Uterus (tissue), 4 donors: Measurements from ENCODE around the gene TMEM41B. TPM values are rescaled to one million over a fixed set of nuclear protein-coding genes. Genes with fewer than 3 reads are reported as not detected.

Experiments used
- DNase-seq, 2 donors: peaks; one replicate each; pipeline ENCODE4 v3.0.0-alpha.2; 2019 to 2020
- H3K27ac ChIP-seq, 2 donors: fragments of 200-600 bp; sonication (generic); 1 replicate in 1 of 2; 2 replicates in 1 of 2; pipeline ENCODE4 v1.5.1; 2016 to 2018
- H3K27me3 ChIP-seq, 2 donors: fragments of 200-600 bp; sonication (generic); one replicate each; pipeline ENCODE4 v1.5.1; 2018 to 2019; ENCODE audit warnings: control low read depth in 1 of 2
- H3K36me3 ChIP-seq, 2 donors: fragments of 200-600 bp; sonication (generic); one replicate each; pipeline ENCODE4 v1.5.1; 2019; ENCODE audit warnings: control low read depth in 1 of 2
- H3K4me1 ChIP-seq, 2 donors: fragments of 200-600 bp; sonication (generic); one replicate each; pipeline ENCODE4 v1.5.1; 2018 to 2019; ENCODE audit warnings: control low read depth in 1 of 2
- H3K4me3 ChIP-seq, 2 donors: fragments of 200-600 bp; sonication (generic); 1 replicate in 1 of 2; 2 replicates in 1 of 2; pipeline ENCODE4 v1.5.1; 2018 to 2019; ENCODE audit warnings: mild to moderate bottlenecking in 1 of 2
- H3K9me3 ChIP-seq, 2 donors: fragments of 200-600 bp; sonication (generic); one replicate each; pipeline ENCODE4 v1.5.1; 2019; ENCODE audit warnings: control low read depth in 1 of 2
- POLR2A ChIP-seq, 2 donors: fragments of 450-650 bp; IDR thresholded peaks; one replicate each; pipeline ENCODE4 v1.6.1; 2016; ENCODE audit warnings: antibody characterized with exemption in 2 of 2, mild to moderate bottlenecking in 1 of 2, moderate library complexity in 1 of 2
- intact Hi-C: fragments of 100-400 bp; cut with DNase I; formaldehyde crosslinking; loops from one replicate; pipeline ENCODE4 v1.15.1; 2023; ENCODE audit warnings: low total_unique reads
- total RNA-seq, 4 donors: library from RNA; depleted of rRNA in 3 of 4; stranded (reverse); fragments of >200 nt in 3 of 4; gene quantifications; one replicate each; pipeline versions ENCODE4 v1.1.0 to v1.2.4, GENCODE V29; 2014 to 2023
- TF ChIP-seq, protein P1 (sequence below), 4 experiments: fragments of 200-600 bp in 2 of 4; fragments of 450-650 bp in 2 of 4; sonication (generic) in 2 of 4; IDR thresholded peaks; one replicate each; pipeline ENCODE4 v1.5.1; 2016 to 2019; ENCODE audit warnings: antibody characterized with exemption in 4 of 4, mild to moderate bottlenecking in 2 of 4, moderate library complexity in 1 of 4
- donor health status: DM: yes; HTN: yes; CAD: no.

The TMEM41B gene
- total RNA-seq, 4 donors from 2014 or later, result 16.5 to 54.8 (median 24.4) TPM

DNA sequence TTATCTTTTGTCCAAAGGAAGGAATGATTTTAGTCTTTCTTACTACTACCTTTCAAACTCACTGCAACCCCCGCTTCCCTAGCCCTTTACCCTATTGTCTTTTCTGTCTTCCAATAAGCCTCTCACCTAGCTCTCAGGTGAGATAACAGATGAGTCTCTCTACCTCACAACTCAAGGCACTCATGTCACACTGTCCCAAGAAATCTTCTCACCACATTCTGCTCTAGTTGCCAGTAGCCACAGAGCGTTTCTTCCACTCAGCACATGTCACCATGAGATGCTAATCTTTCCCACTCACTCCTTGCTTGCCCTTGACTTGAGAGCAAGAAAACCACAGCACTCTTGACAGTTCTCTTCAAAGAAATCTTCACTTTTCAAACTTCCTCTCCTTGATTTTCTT is 32.7 kb upstream of the TMEM41B start:
- no peaks in the 10 kb centered on the region for H3K9me3 ChIP-seq
- no peak overlapping the region for H3K27ac ChIP-seq
- H3K4me1 ChIP-seq, result no peaks in the 10 kb centered on the region
- intact Hi-C loops, result no loop called here
- no peaks in the 10 kb centered on the region for H3K27me3 ChIP-seq
- H3K4me3 ChIP-seq, result no peak overlapping the region
- no peaks in the 10 kb centered on the region for H3K36me3 ChIP-seq
- TF ChIP-seq, protein P1, sequence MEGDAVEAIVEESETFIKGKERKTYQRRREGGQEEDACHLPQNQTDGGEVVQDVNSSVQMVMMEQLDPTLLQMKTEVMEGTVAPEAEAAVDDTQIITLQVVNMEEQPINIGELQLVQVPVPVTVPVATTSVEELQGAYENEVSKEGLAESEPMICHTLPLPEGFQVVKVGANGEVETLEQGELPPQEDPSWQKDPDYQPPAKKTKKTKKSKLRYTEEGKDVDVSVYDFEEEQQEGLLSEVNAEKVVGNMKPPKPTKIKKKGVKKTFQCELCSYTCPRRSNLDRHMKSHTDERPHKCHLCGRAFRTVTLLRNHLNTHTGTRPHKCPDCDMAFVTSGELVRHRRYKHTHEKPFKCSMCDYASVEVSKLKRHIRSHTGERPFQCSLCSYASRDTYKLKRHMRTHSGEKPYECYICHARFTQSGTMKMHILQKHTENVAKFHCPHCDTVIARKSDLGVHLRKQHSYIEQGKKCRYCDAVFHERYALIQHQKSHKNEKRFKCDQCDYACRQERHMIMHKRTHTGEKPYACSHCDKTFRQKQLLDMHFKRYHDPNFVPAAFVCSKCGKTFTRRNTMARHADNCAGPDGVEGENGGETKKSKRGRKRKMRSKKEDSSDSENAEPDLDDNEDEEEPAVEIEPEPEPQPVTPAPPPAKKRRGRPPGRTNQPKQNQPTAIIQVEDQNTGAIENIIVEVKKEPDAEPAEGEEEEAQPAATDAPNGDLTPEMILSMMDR (IDR thresholded peaks at IDR 0.05), result no peak
- TF ChIP-seq POLR2A (IDR thresholded peaks at IDR 0.05), result no peak
- no peak for DNase-seq

DNA sequence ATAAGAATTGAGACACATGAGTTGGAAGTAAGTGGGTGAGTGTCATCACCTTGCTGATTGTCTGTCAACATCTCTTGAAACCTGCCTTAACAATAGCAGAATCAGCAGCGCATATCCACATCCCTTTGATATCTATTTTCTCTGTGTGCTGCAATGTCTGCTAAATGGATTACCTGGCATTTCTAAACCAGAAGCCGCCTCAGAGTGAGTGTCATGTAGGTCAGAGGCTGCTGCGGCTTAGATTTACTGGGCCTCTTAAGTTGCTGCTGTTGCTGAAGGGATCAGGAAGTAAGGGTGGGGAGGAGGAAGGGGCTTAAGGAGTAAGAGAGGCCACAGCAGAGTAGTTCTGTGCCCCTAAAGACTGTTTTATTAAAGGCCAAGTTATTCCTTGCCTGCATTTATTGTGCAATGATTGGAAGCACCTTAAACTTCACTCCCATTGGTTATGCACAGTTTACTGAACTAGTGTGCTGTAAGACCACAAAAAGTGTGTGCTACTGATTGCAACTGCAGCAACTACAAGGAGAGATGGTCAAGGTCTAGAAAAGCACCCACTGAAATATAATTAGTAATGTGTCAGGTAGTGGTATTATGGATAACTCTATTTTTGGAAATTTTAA is 29.8 kb upstream of the TMEM41B start:
- DNase-seq, result no peak
- Histone ChIP-seq H3K27ac (no peak overlapping the region), H3K36me3 (no peaks in the 10 kb centered on the region), H3K27me3 (no peaks in the 10 kb centered on the region), H3K4me1 (no peaks in the 10 kb centered on the region), H3K4me3 (no peak overlapping the region), H3K9me3 (no peaks in the 10 kb centered on the region)
- TF ChIP-seq POLR2A (IDR thresholded peaks at IDR 0.05), result no peak
- TF ChIP-seq, protein P1 (IDR thresholded peaks at IDR 0.05), result no peak
- intact Hi-C loops, result no loop called here

DNA sequence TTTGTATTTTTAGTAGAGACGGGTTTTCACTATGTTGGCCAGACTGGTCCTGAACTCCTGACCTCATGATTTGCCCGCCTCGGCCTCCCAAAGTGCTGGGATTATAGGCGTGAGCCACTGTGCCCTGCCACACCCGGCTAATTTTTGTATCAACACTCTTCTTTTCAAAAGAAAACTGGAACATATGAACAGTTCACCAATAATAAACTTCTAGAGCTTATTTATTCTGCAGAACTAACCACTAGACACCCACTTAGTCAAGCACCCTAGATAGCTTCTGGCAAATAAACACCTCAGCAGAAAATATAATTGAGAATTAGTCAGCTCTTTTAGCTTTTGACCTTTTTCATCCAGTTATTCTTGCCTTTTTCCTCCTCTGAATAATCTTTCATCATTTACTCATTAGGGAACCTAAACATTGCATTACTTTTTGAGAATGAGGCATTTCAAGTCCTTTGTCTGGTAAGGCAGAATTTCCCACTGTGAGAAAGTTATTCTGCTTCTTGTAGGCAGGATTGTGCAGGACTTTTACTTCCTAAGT is 27.3 kb upstream of the TMEM41B start:
- Histone ChIP-seq H3K27me3 (no peaks in the 10 kb centered on the region), H3K27ac (no peak overlapping the region), H3K4me3 (no peak overlapping the region), H3K36me3 (no peaks in the 10 kb centered on the region), H3K9me3 (no peaks in the 10 kb centered on the region), H3K4me1 (no peaks in the 10 kb centered on the region)
- TF ChIP-seq, protein P1 (IDR thresholded peaks at IDR 0.05), result no peak
- no peak for TF ChIP-seq POLR2A (IDR thresholded peaks at IDR 0.05)
- intact Hi-C loops, result no loop called here
- DNase-seq, result no peak

DNA sequence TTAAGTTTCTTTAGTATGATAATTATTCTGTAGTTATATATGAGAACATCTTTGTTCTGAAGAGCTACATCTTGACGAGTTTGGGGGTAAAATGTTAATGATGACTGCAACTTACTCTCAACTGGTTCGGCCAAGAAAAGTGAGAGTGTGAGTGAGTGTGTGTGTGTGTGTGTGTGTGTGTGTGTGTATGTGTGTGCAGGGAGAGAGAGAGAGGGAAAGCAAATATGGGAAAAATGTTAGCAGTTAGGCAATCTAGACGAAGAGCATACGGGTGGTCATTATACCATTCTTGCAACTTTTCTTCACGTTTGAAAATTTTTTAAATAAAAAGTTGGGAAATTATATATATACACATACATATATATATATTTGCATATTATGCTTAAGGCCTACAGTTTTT is 18.3 kb upstream of the TMEM41B start:
- Histone ChIP-seq H3K9me3 (no peaks in the 10 kb centered on the region), H3K4me1 (no peaks in the 10 kb centered on the region), H3K27ac (no peak overlapping the region), H3K4me3 (no peak overlapping the region), H3K27me3 (no peaks in the 10 kb centered on the region), H3K36me3 (no peaks in the 10 kb centered on the region)
- intact Hi-C loops, result no loop called here
- no peak for DNase-seq
- TF ChIP-seq, protein P1 (IDR thresholded peaks at IDR 0.05), result no peak

DNA sequence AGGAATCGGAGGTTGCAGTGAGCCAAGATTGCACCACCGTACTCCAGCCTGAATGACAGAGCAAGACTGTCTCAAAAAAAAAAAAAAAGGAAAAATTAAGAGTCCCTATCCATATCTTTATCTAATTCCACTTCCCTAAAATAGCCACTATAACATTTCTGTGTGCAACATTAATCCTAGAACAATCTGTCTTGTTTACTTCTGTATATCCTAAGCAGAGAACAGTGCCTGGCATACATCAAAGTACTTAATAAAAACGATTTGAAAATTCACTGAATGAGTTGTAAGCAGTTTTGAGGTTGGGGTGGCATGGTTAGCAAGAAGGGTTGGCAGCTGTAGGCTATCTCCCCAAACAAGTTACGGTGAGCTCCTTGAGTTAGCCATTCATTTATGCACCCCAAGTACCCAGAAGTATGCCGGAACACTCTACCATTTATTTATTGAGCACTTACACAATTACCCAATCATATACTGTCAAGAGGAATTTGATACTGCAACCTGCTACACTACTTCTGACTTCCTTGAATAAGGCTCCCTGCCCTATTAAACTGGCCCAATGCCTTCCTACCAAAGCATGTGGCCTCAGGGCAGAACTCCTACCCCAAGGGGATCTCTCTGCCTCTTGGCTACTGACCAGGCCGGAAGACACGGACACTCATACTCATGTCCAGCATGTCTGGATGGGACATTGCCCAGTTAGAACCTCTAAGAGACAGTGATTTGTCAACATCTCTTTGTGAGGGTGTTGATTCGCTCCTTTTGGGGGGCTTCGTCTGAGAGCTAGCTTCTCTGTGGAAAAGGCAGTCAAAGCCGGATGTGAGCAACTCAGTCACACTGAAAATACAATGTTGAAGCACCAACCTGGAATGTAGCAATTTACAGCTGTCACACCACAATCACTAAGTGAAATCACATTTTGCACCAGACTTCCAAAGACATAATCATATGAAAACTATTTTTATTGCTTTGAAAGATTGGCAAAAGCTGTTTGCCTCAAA is 16.3 kb upstream of the TMEM41B start:
- intact Hi-C loops, result no loop called here
- no peaks in the 10 kb centered on the region for H3K9me3 ChIP-seq
- H3K27ac ChIP-seq, result no peak overlapping the region
- H3K4me3 ChIP-seq, result no peak overlapping the region
- TF ChIP-seq POLR2A (IDR thresholded peaks at IDR 0.05), result no peak
- TF ChIP-seq, protein P1 (IDR thresholded peaks at IDR 0.05), result no peak
- no peak for DNase-seq
- no peaks in the 10 kb centered on the region for H3K36me3 ChIP-seq
- no peaks in the 10 kb centered on the region for H3K27me3 ChIP-seq
- no peaks in the 10 kb centered on the region for H3K4me1 ChIP-seq
